Psoas muscle (tissue), 8 donors: ENCODE data around the gene MAPT. TPM values are rescaled to one million over a fixed set of nuclear protein-coding genes. Genes with fewer than 3 reads are reported as not detected.

ENCODE experiments used
- ATAC-seq, 4 donors: fragments of 200-7000 bp; cut with Tn5 transposase; one replicate each; pipeline ENCODE4 v1.9.1; 2020; ENCODE audit warnings: moderate library complexity in 3 of 4, mild to moderate bottlenecking in 2 of 4
- DNase-seq, 2 donors: peaks; one replicate each; pipeline ENCODE4 v3.0.0-alpha.2; 2020
- H3K27ac ChIP-seq: fragments of 200-600 bp; one replicate; pipeline ENCODE4 v1.8.0; 2022
- H3K27me3 ChIP-seq, 3 donors: fragments of 200-600 bp in 1 of 3; one replicate each; pipeline versions ENCODE4 v1.6.1 to v1.8.0; 2013 to 2022; ENCODE audit warnings: low read length in 2 of 3, mild to moderate bottlenecking in 2 of 3, moderate library complexity in 1 of 3; ENCODE audit not compliant: insufficient read depth in 3 of 3
- H3K36me3 ChIP-seq, 2 donors: fragments of 200-600 bp in 1 of 2; one replicate each; pipeline versions ENCODE4 v1.6.1 to v1.8.0; 2013 to 2022; ENCODE audit warnings: low read depth in 1 of 2, mild to moderate bottlenecking in 1 of 2, moderate library complexity in 1 of 2; ENCODE audit not compliant: insufficient read depth in 1 of 2
- H3K4me1 ChIP-seq: fragments of 200-600 bp; one replicate; pipeline ENCODE4 v1.8.0; 2022
- H3K4me3 ChIP-seq: fragments of 200-600 bp; one replicate; pipeline ENCODE4 v1.8.0; 2022; ENCODE audit warnings: mild to moderate bottlenecking
- H3K9me3 ChIP-seq: fragments of 200-600 bp; one replicate; pipeline ENCODE4 v1.8.0; 2022
- CTCF ChIP-seq: fragments of 200-600 bp; IDR thresholded peaks from one replicate; pipeline ENCODE4 v1.8.0; 2022; ENCODE audit warnings: antibody characterized with exemption
- WGBS, 3 donors: extraction: QIAGEN DNeasy Blood & Tissue Kit; methylation state at CpG; one replicate each; pipeline versions ENCODE4 v1.1.6 to v1.1.7; 2013; 5-methylcytosine and 5-hydroxymethylcytosine counted together
- intact Hi-C, 2 donors: fragments of 100-400 bp; cut with DNase I; formaldehyde crosslinking; loops; one replicate each; pipeline versions ENCODE4 v1.11.0 to v1.14.2; 2022
- polyA plus RNA-seq, 3 donors: library from polyadenylated mRNA; stranded (reverse); fragments of 200-250 nt; gene quantifications; one replicate each; pipeline ENCODE4 v1.2.3, GENCODE V29; 2013
- total RNA-seq, 4 donors: library from RNA; stranded (reverse); fragmentation: NEBNext Ultra II Directional in 2 of 4; extraction: Animal tissue kit (Norgen Biotek cat#: 25700) in 2 of 4; gene quantifications; one replicate each; pipeline versions ENCODE4 v1.2.1 to v1.2.4, GENCODE V29; 2021 to 2023
- donor health status: healthy with polysubstance abuse.
- donor health status: DM: no; HTN: no; CAD: no; lungs with moderate emphysema.
- donor health status: Bipolar disorder and iron deficiency.
- donor health status: healthy.
- donor health status: DM: yes; HTN: yes; CAD: no.
- donor health status: DM: no; HTN: no; CAD: no.
- donor health status: DM: no; HTN: no; CAD: no.
- donor health status: DM: yes; HTN: yes; CAD: no.

MAPT gene
- total and polyA plus RNA-seq, 7 donors = 16.0 to 253 (median 104) TPM

GRCh38 chr17:46059486-46059885 lies 165.1 kb downstream of the MAPT start:
- Histone ChIP-seq H3K4me3 (no peak overlapping the region), H3K27me3 (no peaks in the 10 kb centered on the region), H3K4me1 (peaks cover 43% of the 10 kb centered on the region), H3K9me3 (no peaks in the 10 kb centered on the region), H3K27ac (peak overlapping the region; percentile 44), H3K36me3 (peaks cover 0 to under 1% of the 10 kb centered on the region in 2 donors)
- ATAC-seq = peak in 2 of 4 donors; percentile 32 to 38
- intact Hi-C loops = no loop called here
- 29 to 69% (median 51%) methylated on average over 6 of the region's 6 CpGs for WGBS, 3 donors
- TF ChIP-seq CTCF = no peak
- DNase-seq = no peak

- intact Hi-C loops = loop anchor here in 1 of 2 donors (5.0 kb wide), 1 partner anchor 117 kb away; no protein-coding TSS in a partner anchor
- Histone ChIP-seq H3K9me3 (no peaks in the 10 kb centered on the region), H3K27me3 (no peaks in the 10 kb centered on the region), H3K36me3 (peaks cover 0 to 10% of the 10 kb centered on the region in 2 donors), H3K27ac (peak overlapping the region; percentile 17), H3K4me1 (peaks cover 43% of the 10 kb centered on the region), H3K4me3 (no peak overlapping the region)
- ATAC-seq (no peak), DNase-seq (no peak)
- 75 to 85% (median 76%) methylated on average over 2 of the region's 2 CpGs for WGBS, 3 donors
- TF ChIP-seq CTCF = no peak
Measured at GRCh38 chr17:46060461-46060860, 166.1 kb downstream of the MAPT start.

- Histone ChIP-seq H3K27ac (peak overlapping the region; percentile 10), H3K4me1 (peaks cover 37% of the 10 kb centered on the region), H3K36me3 (peaks cover 0 to 20% of the 10 kb centered on the region in 2 donors), H3K27me3 (no peaks in the 10 kb centered on the region), H3K4me3 (no peak overlapping the region), H3K9me3 (no peaks in the 10 kb centered on the region)
- DNase-seq (no peak), ATAC-seq (peak in 1 of 4 donors; percentile 45)
- TF ChIP-seq CTCF = peak; percentile 32
- 91 to 98% (median 93%) methylated on average over 5 of the region's 5 CpGs for WGBS, 3 donors
- intact Hi-C loops = loop anchor here in 1 of 2 donors (5.0 kb wide), 1 partner anchor 116 kb away; no protein-coding TSS in a partner anchor
Measured at GRCh38 chr17:46061435-46061834, 167.1 kb downstream of the MAPT start.

- Histone ChIP-seq H3K36me3 (peaks cover 0 to 36% of the 10 kb centered on the region in 2 donors), H3K4me1 (peaks cover 22% of the 10 kb centered on the region), H3K9me3 (no peaks in the 10 kb centered on the region), H3K27me3 (no peaks in the 10 kb centered on the region), H3K27ac (peak overlapping the region; percentile 51), H3K4me3 (no peak overlapping the region)
- ATAC-seq (peak; percentile 73 to 88 (median 82)), DNase-seq (no peak)
- 25 to 51% (median 37%) methylated on average over 2 of the region's 2 CpGs for WGBS, 3 donors
- intact Hi-C loops = loop anchor here in 1 of 2 donors (5.0 kb wide), 1 partner anchor 114 kb away; no protein-coding TSS in a partner anchor
- TF ChIP-seq CTCF = no peak
Measured at GRCh38 chr17:46063241-46063640, 168.9 kb downstream of the MAPT start.

GRCh38 chr17:46064460-46064859 lies 170.1 kb downstream of the MAPT start:
- ATAC-seq (no peak), DNase-seq (no peak)
- intact Hi-C loops = loop anchor here in 1 of 2 donors (5.0 kb wide), 1 partner anchor 113 kb away; no protein-coding TSS in a partner anchor
- Histone ChIP-seq H3K27ac (peak overlapping the region; percentile 40), H3K4me1 (peaks cover 13% of the 10 kb centered on the region), H3K27me3 (no peaks in the 10 kb centered on the region), H3K36me3 (peaks cover 0 to 36% of the 10 kb centered on the region in 2 donors), H3K4me3 (no peak overlapping the region), H3K9me3 (no peaks in the 10 kb centered on the region)
- TF ChIP-seq CTCF = no peak
- WGBS, 3 donors = 76 to 97% (median 78%) methylated on average over 1 of the region's 1 CpG
